ENCODE data around the gene TCF20. TPM values are rescaled to one million over a fixed set of nuclear protein-coding genes. Genes with fewer than 3 reads are reported as not detected.
A peak's percentile ranks its signal among the peaks of the same experiment; 100 is the strongest.

Gene TCF20
- total and polyA plus RNA-seq, 4 experiments from 2014 or later, result 0.72 to 93.4 (median 46.8) TPM

GRCh38 chr22:42231929-42232328 is 38.5 kb downstream of the TCF20 start:
- CTCF ChIA-PET (ENCODE audit: partially characterized antibody), result no interaction called here
- Mint-ChIP-seq H3K27me3 (no peaks in the 10 kb centered on the region), H3K27ac (peak overlapping the region in 4 of 7 donors; percentile 5 to 70 (median 26)), H3K4me1 (peaks cover 61 to 77% (median 69%) of the 10 kb centered on the region in 4 donors), H3K4me3 (peak overlapping the region in 2 of 8 donors; percentile 12 to 31), H3K36me3 (peaks cover 0 to 5% of the 10 kb centered on the region in 2 donors), H3K9me3 (no peaks in the 10 kb centered on the region)
- Histone ChIP-seq H3K27ac (ENCODE audit: low read depth, low read length) (no peak overlapping the region), H3K27me3 (ENCODE audit: insufficient read depth, low read length) (no peaks in the 10 kb centered on the region), H3K4me1 (ENCODE audit: insufficient read depth, low read length) (peaks cover 61% of the 10 kb centered on the region), H3K4me3 (ENCODE audit: low read length in 2 of 2) (no peak overlapping the region), H3K36me3 (ENCODE audit: insufficient read depth, low read length) (no peaks in the 10 kb centered on the region), H3K9me3 (ENCODE audit: control insufficient read depth in 1 of 2, low read length in 2 of 2) (no peaks in the 10 kb centered on the region)
- DNase-seq, result no peak
- intact Hi-C loops (cut with micrococcal nuclease), result no loop called here
- POLR2A ChIA-PET (ENCODE audit: partially characterized antibody), result no interaction called here

DNA sequence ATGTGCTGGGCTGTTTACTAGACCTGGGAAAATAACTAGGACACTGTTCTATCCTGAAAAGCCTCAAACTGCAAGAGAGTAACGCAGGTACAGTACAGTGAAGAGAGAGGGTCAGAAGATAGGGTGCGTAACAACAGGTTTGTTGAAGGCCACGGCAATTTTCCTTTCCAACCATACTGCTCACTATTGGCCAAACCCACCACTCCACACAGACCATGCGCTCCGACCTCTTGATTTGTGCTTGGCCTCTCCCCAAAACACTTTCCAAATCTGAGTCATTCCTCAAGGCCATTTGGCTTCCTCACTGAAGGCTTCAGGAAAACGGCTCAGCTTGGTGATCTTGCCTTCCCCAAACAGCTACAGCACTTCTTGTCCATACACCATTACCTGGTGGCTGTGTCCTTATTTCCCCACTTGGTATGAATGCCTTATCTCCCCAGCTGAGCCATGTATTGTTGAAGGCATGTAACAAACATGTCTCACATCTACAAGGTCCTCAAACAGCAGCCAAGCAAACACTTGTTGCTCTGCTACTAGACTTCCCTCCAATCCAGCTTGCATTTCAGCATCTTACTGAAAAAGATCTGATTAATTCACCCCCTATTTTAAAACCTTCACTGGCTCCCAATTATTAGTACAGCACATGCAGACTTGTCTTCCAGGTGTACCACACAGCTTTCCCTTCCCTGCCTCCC is 40.9 kb downstream of the TCF20 start:
- CTCF ChIA-PET (ENCODE audit: partially characterized antibody), result interaction anchor here (0.8 kb wide), 1 partner anchor 138 kb away, joined by 3 read pairs; no protein-coding TSS in a partner anchor
- H3K36me3 ChIP-seq (ENCODE audit: insufficient read depth, low read length), result no peaks in the 10 kb centered on the region
- intact Hi-C loops (cut with micrococcal nuclease), result no loop called here
- Mint-ChIP-seq H3K36me3 (peaks cover 0 to 5% of the 10 kb centered on the region in 2 donors), H3K4me3 (peak overlapping the region in 3 of 8 donors; percentile 1 to 28 (median 9)), H3K9me3 (no peaks in the 10 kb centered on the region), H3K27me3 (no peaks in the 10 kb centered on the region), H3K4me1 (peaks cover 49 to 61% (median 53%) of the 10 kb centered on the region in 4 donors), H3K27ac (peak overlapping the region in 2 of 7 donors; percentile 3 to 8)
- no peak for DNase-seq
- H3K27me3 ChIP-seq (ENCODE audit: insufficient read depth, low read length), result no peaks in the 10 kb centered on the region
- H3K4me3 ChIP-seq (ENCODE audit: low read length in 2 of 2), result no peak overlapping the region
- no peak overlapping the region for H3K27ac ChIP-seq (ENCODE audit: low read depth, low read length)
- no peaks in the 10 kb centered on the region for H3K9me3 ChIP-seq (ENCODE audit: control insufficient read depth in 1 of 2, low read length in 2 of 2)
- POLR2A ChIA-PET (ENCODE audit: partially characterized antibody), result no interaction called here
- peaks cover 59% of the 10 kb centered on the region for H3K4me1 ChIP-seq (ENCODE audit: insufficient read depth, low read length)

DNA sequence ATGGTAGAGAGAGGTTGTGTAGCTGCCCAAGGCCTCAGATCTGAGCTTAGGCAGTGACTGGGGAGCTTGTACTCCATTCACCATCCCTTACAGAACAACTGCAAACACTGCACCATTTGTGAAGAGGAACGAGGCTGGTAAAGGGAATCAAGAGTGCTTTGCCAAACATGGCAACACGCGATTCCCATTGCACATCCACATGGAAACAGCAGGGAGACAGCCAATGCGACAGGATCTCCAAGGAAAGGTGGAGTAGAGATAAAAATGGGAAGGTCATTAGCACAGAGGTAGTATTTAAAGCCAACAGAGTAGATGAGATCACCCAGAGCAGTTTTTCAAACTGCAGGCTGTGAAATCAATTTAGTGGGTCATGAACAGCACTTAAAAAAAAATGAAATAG is 42.0 kb downstream of the TCF20 start:
- H3K4me3 Mint-ChIP-seq, result peak overlapping the region in 4 of 8 donors; percentile 29 to 68 (median 33)
- peaks cover 60% of the 10 kb centered on the region for H3K4me1 ChIP-seq (ENCODE audit: insufficient read depth, low read length)
- DNase-seq, result no peak
- intact Hi-C loops (cut with micrococcal nuclease), result no loop called here
- ChIA-PET CTCF (ENCODE audit: partially characterized antibody) (no interaction called here), POLR2A (ENCODE audit: partially characterized antibody) (no interaction called here)
- H3K36me3 Mint-ChIP-seq, result peaks cover 0 to 5% of the 10 kb centered on the region in 2 donors
- peaks cover 48 to 59% (median 51%) of the 10 kb centered on the region in 4 donors for H3K4me1 Mint-ChIP-seq
- no peaks in the 10 kb centered on the region for H3K9me3 ChIP-seq (ENCODE audit: control insufficient read depth in 1 of 2, low read length in 2 of 2)
- no peaks in the 10 kb centered on the region for H3K9me3 Mint-ChIP-seq
- H3K4me3 ChIP-seq (ENCODE audit: low read length in 2 of 2), result no peak overlapping the region
- no peaks in the 10 kb centered on the region for H3K36me3 ChIP-seq (ENCODE audit: insufficient read depth, low read length)
- H3K27ac ChIP-seq (ENCODE audit: low read depth, low read length), result no peak overlapping the region
- no peaks in the 10 kb centered on the region for H3K27me3 ChIP-seq (ENCODE audit: insufficient read depth, low read length)
- H3K27ac Mint-ChIP-seq, result peak overlapping the region in 2 of 7 donors; percentile 62 to 76
- no peaks in the 10 kb centered on the region for H3K27me3 Mint-ChIP-seq

GRCh38 chr22:42227435-42227834 is 43.0 kb downstream of the TCF20 start:
- intact Hi-C loops (cut with micrococcal nuclease), result no loop called here
- Mint-ChIP-seq H3K27me3 (no peaks in the 10 kb centered on the region), H3K27ac (peak overlapping the region in 3 of 7 donors; percentile 0 to 59 (median 0)), H3K4me3 (peak overlapping the region in 2 of 8 donors; percentile 4 to 27), H3K36me3 (peaks cover 0 to 3% of the 10 kb centered on the region in 2 donors), H3K4me1 (peaks cover 51 to 62% (median 55%) of the 10 kb centered on the region in 4 donors), H3K9me3 (no peaks in the 10 kb centered on the region)
- POLR2A ChIA-PET (ENCODE audit: partially characterized antibody), result no interaction called here
- H3K9me3 ChIP-seq (ENCODE audit: control insufficient read depth in 1 of 2, low read length in 2 of 2), result no peaks in the 10 kb centered on the region
- H3K4me1 ChIP-seq (ENCODE audit: insufficient read depth, low read length), result peaks cover 67% of the 10 kb centered on the region
- no peaks in the 10 kb centered on the region for H3K27me3 ChIP-seq (ENCODE audit: insufficient read depth, low read length)
- no peaks in the 10 kb centered on the region for H3K36me3 ChIP-seq (ENCODE audit: insufficient read depth, low read length)
- H3K4me3 ChIP-seq (ENCODE audit: low read length in 2 of 2), result no peak overlapping the region
- no peak overlapping the region for H3K27ac ChIP-seq (ENCODE audit: low read depth, low read length)
- no peak for DNase-seq
- CTCF ChIA-PET (ENCODE audit: partially characterized antibody), result interaction anchor here (0.6 kb wide), 1 partner anchor 24 kb away, joined by 3 read pairs; no protein-coding TSS in a partner anchor

GRCh38 chr22:42225841-42226240 is 44.6 kb downstream of the TCF20 start:
- H3K27me3 Mint-ChIP-seq, result no peaks in the 10 kb centered on the region
- H3K4me1 Mint-ChIP-seq, result peaks cover 56 to 70% (median 61%) of the 10 kb centered on the region in 4 donors
- DNase-seq, result no peak
- H3K9me3 ChIP-seq (ENCODE audit: control insufficient read depth in 1 of 2, low read length in 2 of 2), result no peaks in the 10 kb centered on the region
- peaks cover 0 to 2% of the 10 kb centered on the region in 2 donors for H3K36me3 Mint-ChIP-seq
- H3K4me3 ChIP-seq (ENCODE audit: low read length in 2 of 2), result no peak overlapping the region
- H3K4me3 Mint-ChIP-seq, result no peak overlapping the region
- H3K4me1 ChIP-seq (ENCODE audit: insufficient read depth, low read length), result peaks cover 74% of the 10 kb centered on the region
- ChIA-PET CTCF (ENCODE audit: partially characterized antibody) (no interaction called here), POLR2A (ENCODE audit: partially characterized antibody) (no interaction called here)
- H3K27ac Mint-ChIP-seq, result peak overlapping the region in 1 of 7 donors; percentile 26
- no peaks in the 10 kb centered on the region for H3K27me3 ChIP-seq (ENCODE audit: insufficient read depth, low read length)
- no peaks in the 10 kb centered on the region for H3K36me3 ChIP-seq (ENCODE audit: insufficient read depth, low read length)
- H3K9me3 Mint-ChIP-seq, result no peaks in the 10 kb centered on the region
- intact Hi-C loops (cut with micrococcal nuclease), result no loop called here
- H3K27ac ChIP-seq (ENCODE audit: low read depth, low read length), result no peak overlapping the region

DNA sequence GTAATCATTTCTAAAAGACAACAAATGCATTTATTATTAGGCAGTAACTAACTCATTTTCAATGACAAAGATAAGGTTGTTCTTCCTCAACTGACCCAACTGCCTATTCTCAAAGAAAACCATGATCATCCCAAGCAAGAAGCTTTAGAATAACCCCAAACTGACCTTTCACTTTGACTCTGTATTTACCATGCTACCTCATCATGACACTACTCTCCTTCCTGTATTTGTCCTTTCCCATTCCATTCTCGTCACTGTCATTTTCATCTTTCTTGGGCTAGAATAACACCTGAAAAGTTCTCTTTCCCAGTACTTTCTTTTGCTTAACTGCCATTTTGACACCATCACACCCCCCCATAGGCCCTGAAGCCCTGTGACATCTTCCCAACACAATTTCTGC is 48.3 kb downstream of the TCF20 start:
- peak overlapping the region in 2 of 8 donors; percentile 32 to 37 for H3K4me3 Mint-ChIP-seq
- H3K9me3 ChIP-seq (ENCODE audit: control insufficient read depth in 1 of 2, low read length in 2 of 2), result no peaks in the 10 kb centered on the region
- H3K36me3 ChIP-seq (ENCODE audit: insufficient read depth, low read length), result no peaks in the 10 kb centered on the region
- ChIA-PET POLR2A (ENCODE audit: partially characterized antibody) (no interaction called here), CTCF (ENCODE audit: partially characterized antibody) (interaction anchor here (1.0 kb wide), 1 partner anchor 50 kb away, joined by 3 read pairs; no protein-coding TSS in a partner anchor)
- intact Hi-C loops (cut with micrococcal nuclease), result no loop called here
- H3K4me1 Mint-ChIP-seq, result peaks cover 49 to 68% (median 59%) of the 10 kb centered on the region in 4 donors
- no peaks in the 10 kb centered on the region for H3K9me3 Mint-ChIP-seq
- peaks cover 74% of the 10 kb centered on the region for H3K4me1 ChIP-seq (ENCODE audit: insufficient read depth, low read length)
- H3K27me3 Mint-ChIP-seq, result no peaks in the 10 kb centered on the region
- no peak overlapping the region for H3K4me3 ChIP-seq (ENCODE audit: low read length in 2 of 2)
- peak overlapping the region in 5 of 7 donors; percentile 3 to 67 (median 22) for H3K27ac Mint-ChIP-seq
- H3K27me3 ChIP-seq (ENCODE audit: insufficient read depth, low read length), result no peaks in the 10 kb centered on the region
- H3K27ac ChIP-seq (ENCODE audit: low read depth, low read length), result no peak overlapping the region
- no peak for DNase-seq
- peaks cover 0 to 4% of the 10 kb centered on the region in 2 donors for H3K36me3 Mint-ChIP-seq
